HG02973 (cell line): Measurements from ENCODE around the gene TNIP2.

Source experiments
- ATAC-seq: cut with Tn5 transposase; IDR thresholded peaks from one replicate; pipeline ENCODE4 v1.9.1; 2021; ENCODE audit warnings: moderate library complexity; ENCODE audit not compliant: unreplicated experiment

TNIP2 gene, protein sequence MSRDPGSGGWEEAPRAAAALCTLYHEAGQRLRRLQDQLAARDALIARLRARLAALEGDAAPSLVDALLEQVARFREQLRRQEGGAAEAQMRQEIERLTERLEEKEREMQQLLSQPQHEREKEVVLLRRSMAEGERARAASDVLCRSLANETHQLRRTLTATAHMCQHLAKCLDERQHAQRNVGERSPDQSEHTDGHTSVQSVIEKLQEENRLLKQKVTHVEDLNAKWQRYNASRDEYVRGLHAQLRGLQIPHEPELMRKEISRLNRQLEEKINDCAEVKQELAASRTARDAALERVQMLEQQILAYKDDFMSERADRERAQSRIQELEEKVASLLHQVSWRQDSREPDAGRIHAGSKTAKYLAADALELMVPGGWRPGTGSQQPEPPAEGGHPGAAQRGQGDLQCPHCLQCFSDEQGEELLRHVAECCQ

DNA sequence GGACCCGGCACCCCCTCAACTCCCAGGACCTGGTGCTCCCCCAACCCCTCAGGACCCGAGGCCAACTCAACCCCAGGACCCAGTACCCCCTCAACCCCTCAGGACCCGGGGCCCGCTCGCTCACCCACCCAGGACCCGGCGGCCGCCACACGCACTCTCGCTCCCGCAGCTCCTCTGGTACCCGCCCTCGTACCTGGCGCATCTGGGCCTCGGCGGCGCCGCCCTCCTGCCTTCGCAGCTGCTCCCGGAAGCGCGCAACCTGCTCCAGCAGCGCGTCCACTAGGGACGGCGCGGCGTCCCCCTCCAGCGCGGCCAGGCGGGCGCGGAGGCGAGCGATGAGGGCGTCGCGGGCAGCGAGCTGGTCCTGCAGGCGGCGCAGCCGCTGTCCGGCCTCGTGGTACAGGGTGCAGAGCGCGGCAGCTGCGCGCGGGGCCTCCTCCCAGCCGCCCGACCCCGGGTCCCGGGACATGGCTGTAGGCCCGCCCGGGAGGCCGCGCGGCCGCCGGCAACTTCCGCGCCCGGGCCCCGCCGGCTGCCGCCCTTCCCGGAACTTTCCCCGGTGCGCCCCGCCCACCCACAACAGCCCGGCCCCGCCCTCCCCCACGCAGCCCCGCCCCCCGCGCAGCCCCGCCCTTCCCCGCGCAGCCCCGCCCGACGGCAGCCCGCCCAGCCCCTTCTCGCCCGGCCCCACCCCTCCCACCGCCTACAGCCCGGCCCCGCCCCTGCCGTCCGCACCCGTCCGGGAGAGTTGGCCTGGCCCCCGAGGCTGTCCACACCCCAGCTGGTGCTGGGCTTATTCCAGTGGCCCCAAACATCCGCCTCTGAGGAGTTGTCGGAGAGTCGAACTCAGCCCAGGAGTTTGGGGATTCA lies at the start of gene TNIP2:
Gene TNIP2, minus strand, starts transcription at position 516 of the 870 bp plus-strand sequence. Its CDS starts 47 bp downstream, at position 469.
- ATAC-seq, result no peak

- ATAC-seq, result no peak
Observed at GRCh38 chr4:2804973-2805501, 48.9 kb upstream of the TNIP2 start.

- ATAC-seq, result no peak
Observed at GRCh38 chr4:2804449-2804972, 48.4 kb upstream of the TNIP2 start.

DNA sequence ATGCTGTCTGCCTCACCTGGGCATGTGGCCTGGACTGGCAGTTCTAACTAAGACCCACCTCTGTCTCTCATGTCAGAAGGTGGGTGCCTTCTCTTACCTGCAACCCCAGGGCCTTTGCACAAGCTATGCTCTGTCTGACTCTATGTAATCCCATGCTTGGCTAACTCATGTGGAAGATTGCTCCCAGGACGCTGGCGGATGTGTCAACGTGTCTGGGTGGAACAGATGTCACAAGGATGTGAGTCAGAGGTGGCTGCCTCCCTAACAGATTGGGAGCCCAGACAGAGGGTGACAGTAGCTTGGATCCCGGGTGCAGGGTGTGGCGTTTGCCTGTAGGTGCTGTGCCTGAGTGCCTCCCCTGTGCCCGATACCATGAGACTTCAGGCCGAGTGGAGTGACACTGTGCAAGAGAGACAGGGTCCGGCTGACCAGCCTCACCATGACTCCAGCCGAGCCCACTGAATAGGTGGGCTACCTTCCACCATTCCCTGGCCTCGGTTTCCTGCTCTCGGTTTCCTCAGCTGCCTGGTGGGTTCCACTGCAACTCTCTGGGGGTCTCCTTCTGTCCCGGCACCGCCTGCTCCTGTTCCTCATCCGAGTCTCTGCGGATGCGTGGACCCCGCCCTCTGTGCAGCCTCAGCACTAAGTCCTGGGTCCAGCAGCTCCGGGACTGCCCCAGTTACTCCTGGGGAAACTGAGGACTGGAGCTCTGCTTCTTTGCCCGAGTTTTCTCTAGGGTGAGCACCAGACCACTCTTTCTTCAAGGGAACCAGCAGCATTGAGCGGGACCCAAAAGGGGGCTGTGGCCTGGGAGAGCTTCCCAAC lies 47.7 kb upstream of the TNIP2 start:
- ATAC-seq, result no peak

GRCh38 chr4:2802618-2803531 lies 46.7 kb upstream of the TNIP2 start:
- ATAC-seq, result no peak

- no peak for ATAC-seq
Observed at GRCh38 chr4:2800691-2801596, 44.8 kb upstream of the TNIP2 start.

GRCh38 chr4:2799971-2800690 lies 44.0 kb upstream of the TNIP2 start:
- ATAC-seq, result no peak

DNA sequence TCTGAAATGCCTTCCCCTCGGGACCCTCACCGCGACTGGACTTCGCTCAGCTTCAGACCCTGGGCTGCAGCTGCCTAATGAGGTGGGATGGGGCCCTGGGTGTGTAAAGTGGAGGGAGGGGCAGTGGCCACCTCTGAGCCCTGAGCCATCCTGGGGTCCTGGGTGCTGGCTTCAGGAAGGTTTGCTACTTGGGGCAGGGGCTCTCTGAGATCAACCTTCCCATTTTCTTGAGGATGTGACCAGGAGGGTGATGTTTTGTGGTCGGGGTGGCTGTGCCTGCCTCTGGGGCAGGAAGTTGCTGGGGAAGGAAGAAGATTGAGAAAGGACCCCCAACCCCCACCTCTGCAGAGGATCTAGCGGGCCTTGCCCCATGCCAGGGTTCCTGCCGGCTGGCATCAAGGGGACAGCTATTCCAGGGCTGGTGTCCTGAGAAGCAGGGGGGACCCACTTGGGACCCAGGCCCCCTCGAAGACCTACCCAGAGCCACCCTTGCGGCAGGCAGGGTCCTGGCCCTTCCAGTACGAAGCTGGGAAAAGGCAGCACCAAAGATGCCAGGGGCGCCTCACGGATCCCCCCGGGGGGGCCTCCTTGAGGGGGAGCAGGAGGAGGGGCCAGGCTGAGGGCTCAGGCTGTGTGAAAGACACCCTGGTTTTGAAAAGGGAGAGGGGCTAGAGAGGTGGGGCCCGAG lies 43.2 kb upstream of the TNIP2 start:
- no peak for ATAC-seq

DNA sequence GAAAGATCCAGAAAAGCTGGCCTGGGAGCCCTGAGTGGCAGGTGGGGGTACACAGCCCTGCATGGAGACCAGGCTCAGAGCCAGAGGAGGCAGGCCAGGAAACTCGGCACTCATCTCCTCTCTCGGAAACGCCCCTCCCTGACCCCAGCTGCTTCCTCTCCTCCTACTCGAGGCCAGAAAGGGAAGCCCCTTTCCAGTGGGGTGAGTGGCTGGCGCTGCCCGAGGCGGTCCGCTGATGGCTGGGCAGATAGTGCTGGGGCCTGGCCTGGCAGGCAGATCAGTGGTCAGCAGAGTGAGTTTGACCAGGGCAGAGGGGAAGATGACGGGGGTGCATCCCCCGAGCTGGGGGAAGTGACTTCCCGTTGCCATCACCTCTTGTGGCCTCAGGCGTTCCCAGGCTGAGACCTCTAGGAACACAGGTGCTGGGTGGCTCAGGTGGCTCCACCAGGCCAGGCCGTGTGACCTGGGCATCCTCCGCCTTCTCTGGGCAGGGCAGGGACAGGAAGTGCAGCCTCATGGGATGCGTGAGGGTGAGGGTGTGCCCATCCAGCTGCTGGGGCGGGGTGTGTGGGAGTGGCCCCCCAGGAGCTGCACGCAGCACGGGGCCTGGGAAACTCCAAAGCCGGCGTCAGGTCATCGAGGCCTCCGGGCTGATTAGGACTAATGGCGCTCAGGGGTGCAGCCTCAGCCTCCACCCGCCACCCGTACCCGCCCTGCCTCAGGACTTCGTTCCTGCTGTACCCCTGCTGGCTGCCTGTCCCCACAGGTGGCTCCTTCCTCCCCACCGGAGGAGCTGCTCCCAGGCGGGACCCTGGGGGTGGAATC lies 42.5 kb upstream of the TNIP2 start:
- peak; percentile 41 for ATAC-seq

- ATAC-seq, result no peak
Observed at GRCh38 chr4:2797545-2798305, 41.6 kb upstream of the TNIP2 start.

DNA sequence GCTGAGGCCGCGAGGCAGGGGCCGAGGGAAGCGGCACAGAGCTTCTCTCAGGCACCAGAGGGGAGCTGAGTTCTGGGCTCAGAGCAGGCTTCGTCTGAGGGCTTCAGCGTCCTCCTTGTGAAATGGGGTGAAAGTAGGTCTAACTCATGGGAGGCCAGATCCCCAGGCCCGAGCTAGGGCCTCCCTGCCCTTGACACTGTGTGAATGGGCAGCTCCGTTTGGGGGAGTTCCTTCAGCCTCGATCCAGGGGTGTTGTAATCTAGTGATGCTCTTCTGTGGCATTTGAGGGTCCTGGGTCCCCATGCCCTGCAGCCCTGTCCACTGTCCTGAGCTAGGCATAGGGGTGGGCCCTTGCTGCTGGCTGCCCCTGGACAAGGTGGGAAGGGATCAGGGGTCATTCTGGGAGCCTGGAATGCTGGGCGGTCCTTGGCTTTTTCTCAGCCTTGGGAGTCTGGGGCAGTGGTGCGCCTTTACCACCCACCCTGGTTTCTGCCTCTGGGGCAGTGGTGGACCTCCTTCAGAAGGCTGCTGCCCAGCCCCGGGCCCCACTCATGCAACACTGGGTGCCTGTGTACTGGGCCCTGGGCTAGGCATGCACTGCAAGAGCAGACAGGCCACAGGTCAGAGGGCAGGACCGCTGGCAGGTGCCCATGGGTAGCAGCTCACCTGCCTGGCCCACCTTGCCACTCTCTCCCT lies 40.9 kb upstream of the TNIP2 start:
- ATAC-seq, result no peak

GRCh38 chr4:2795893-2796848 lies 40.0 kb upstream of the TNIP2 start:
- no peak for ATAC-seq

DNA sequence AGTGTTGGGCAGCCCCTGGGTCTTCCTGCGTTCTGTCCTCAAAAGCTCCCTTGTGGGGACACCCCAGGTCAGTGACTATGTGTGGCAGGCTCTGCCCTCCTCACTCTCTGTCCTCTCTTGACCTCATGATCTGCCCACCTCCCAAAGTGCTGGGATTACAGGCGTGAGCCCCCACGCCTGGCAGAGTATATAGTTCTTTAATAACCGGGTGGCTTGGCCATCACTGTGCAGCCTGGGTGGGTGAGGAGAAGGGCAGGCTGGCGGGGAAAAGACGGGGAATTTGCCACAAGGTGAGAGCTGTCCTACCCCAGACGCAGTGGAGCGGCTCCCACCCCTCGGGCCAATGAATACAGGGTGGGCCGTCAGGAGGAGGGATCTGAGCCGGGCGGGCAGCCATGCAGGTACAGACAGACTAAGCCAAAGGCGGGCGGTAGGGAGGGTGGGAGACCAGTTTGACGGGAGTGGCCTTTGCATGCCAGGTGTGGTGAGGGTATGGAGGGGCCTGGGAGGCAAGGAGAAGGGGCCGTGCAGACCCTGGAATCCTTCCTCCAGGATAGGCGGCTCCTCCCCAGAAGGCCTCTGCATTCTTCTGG lies 39.3 kb upstream of the TNIP2 start:
- no peak for ATAC-seq
